HT-29 (cell line): ENCODE measurements around the gene TKTL2. TPM values are rescaled to one million over a fixed set of nuclear protein-coding genes. Genes with fewer than 3 reads are reported as not detected.
A peak's percentile ranks its signal among the peaks of the same experiment; 100 is the strongest.

ENCODE experiments used
- DNase-seq: peaks from one replicate; pipeline ENCODE4 v3.0.0-alpha.2; 2015; ENCODE audit warnings: low spot score
- total RNA-seq: library from RNA; depleted of rRNA; stranded (reverse); fragments of >200 nt; shearing (Covaris generic); gene quantifications from 2 replicates; pipeline ENCODE4 v1.2.3, GENCODE V29; 2014; rRNA removed

The TKTL2 gene, protein sequence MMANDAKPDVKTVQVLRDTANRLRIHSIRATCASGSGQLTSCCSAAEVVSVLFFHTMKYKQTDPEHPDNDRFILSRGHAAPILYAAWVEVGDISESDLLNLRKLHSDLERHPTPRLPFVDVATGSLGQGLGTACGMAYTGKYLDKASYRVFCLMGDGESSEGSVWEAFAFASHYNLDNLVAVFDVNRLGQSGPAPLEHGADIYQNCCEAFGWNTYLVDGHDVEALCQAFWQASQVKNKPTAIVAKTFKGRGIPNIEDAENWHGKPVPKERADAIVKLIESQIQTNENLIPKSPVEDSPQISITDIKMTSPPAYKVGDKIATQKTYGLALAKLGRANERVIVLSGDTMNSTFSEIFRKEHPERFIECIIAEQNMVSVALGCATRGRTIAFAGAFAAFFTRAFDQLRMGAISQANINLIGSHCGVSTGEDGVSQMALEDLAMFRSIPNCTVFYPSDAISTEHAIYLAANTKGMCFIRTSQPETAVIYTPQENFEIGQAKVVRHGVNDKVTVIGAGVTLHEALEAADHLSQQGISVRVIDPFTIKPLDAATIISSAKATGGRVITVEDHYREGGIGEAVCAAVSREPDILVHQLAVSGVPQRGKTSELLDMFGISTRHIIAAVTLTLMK
- not detected in 2 replicates for total RNA-seq

- no peak for DNase-seq
Observed at GRCh38 chr4:163473576-163473975, at the start of gene TKTL2. TSS of gene TKTL2 (minus strand) at chr4:163473754. CDS start at chr4:163473734, 20 bp downstream.

GRCh38 chr4:163515198-163515597 is 41.6 kb upstream of the TKTL2 start:
- no peak for DNase-seq

- no peak for DNase-seq
Observed at GRCh38 chr4:163505374-163505773, 31.8 kb upstream of the TKTL2 start.

DNA sequence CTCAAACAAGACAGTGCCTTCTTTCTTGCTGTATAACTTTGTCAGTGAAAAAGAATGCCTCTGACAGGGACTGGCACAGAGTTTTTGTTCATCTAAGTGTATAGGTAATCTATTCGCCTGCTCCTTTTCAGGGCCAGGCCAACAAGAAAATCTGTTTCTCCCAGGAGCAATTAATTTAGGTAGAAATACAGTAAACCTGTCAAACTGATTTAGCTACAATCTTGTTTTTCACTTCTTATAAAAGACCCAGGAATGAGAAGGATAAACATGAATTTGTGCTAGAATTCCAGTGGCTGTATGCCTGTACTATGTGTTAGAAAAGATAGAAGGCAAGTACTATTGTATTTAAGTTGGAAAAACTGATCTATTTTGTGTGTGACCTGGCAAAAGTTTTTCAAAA is 27.0 kb upstream of the TKTL2 start:
- no peak for DNase-seq

GRCh38 chr4:163495900-163496299 is 22.3 kb upstream of the TKTL2 start:
- DNase-seq: no peak

DNA sequence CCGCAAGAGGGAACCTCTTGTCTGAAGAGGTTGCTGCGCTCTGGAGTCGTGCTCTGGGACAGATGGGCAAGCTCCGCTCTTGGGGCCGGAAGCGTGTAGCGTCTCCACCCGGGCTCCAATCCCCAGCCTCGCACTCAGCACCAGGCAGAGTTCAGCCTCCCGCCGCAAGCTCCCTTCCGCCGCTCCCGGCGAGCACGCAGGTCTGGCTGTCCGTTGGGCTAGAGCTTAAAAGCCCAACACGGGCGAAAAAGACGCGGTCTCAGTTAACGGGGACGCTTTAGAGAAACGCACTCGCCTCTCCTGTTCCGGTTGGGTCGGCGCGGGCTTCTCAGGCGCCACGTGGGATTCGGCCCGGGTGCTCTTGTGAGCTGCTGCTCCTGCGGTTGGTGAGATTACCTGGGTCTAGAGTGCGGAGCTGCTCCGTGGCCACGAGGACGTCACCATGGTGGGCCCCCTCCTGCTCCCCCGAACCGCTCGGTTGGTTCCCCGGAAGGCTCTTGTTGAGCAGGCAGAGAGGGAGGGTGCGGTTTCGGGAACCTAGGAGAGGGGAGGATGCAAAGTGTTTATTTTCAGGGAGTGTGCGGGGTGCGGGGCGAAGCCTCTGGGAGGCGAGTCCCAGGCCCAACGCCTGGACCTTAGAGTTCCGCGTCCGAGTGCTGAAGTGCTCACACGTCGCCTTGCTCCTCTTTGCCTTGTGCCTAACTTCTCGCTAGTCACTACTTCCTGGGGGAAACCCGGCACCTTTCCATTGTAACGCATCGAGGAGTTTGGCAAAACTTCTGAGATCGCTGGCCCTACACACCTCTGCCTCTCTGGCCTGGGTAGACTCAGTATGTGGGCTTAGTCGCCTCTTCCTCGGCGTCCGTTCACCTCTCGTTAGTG is 21.0 kb upstream of the TKTL2 start, which contains the start of gene TMA16:
TMA16 (plus strand) TSS at position 331 of the 882 bp plus-strand sequence; CDS start at position 443, 112 bp downstream.
- DNase-seq: peak; percentile 93

GRCh38 chr4:163493643-163494359 is 20.2 kb upstream of the TKTL2 start:
- no peak for DNase-seq

GRCh38 chr4:163492951-163493504 is 19.5 kb upstream of the TKTL2 start:
- DNase-seq: no peak

- DNase-seq: no peak
Observed at GRCh38 chr4:163489929-163490328, 16.4 kb upstream of the TKTL2 start.

DNA sequence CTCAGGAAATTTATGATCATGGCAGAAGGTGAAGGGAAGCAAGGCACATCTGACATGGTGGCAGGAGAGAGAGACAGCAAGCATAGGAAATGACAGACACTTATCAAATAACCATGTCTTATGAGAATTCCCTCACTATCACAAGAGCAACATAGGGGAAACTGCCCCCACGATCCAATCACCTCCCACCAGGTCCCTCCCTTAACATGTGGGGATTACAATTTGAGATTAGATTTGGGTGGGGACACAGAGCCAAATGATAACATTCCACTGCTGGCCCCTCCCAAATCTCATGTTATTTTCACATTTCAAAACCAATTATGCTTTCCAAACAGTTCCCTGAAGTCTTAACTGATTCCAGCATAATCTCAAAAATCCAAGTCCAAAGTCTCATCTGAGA is 12.8 kb upstream of the TKTL2 start:
- DNase-seq: no peak

DNA sequence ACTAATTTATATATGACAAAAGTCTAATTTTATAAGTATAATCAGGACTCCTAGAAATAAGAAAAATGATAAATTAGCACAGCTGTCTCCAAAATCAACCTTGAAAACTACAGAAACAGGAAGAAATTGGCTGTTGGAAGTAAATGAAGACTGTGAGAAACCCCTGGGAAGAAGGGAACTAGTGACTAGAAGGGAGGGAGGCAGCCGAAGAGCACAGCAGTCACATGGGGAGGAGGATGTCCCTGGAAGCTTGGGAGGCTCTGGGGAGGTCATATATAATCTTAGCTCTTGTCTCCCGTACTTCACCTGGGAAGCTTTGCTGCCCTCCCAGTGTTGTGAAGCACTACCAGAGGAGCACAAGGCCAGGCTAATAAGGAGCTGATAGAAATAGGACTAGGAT is 12.0 kb upstream of the TKTL2 start:
- DNase-seq: no peak

DNA sequence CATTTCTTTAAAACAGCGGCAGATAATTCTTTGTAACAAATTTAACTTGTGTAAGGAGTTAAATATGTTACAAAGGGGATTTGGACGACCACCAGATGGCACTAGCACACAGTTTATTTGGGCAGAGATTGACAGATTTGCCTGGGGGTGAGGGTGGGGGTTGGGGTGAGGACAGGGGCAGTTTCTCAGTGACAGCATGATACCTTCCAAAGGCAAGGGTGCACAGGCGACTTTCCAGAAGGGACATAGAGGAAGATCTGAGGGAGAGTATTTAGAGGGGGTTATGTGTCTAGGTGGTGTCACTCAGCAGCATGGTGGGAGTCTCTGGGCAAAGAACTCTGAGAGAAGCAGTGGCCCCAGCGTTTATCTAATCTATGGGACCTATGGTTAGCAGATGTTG is 11.4 kb upstream of the TKTL2 start:
- DNase-seq: peak; percentile 55

DNA sequence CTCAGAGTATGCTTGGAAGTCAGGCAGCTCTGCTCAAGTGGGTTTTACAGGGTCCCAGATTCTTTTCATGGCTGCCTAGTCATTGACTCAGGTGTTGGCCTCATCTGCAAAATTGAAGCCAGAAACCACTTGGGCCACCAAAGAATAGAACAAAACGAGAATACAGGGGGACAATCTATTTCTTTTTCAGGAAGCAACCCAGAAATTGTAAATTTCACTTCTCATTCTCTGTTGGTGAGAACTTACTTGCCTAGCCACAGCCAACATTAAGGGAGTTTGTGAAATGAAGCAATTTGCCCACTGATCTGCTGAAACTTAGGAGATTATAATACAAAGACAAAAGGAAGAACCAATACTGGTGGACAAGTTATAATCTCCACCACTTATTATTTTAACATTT is 8.6 kb upstream of the TKTL2 start:
- DNase-seq: no peak

- DNase-seq: no peak
Observed at GRCh38 chr4:163476761-163477438, 3.3 kb upstream of the TKTL2 start.

- DNase-seq: no peak
Observed at GRCh38 chr4:163474027-163474426, 473 bp upstream of the TKTL2 start.

DNA sequence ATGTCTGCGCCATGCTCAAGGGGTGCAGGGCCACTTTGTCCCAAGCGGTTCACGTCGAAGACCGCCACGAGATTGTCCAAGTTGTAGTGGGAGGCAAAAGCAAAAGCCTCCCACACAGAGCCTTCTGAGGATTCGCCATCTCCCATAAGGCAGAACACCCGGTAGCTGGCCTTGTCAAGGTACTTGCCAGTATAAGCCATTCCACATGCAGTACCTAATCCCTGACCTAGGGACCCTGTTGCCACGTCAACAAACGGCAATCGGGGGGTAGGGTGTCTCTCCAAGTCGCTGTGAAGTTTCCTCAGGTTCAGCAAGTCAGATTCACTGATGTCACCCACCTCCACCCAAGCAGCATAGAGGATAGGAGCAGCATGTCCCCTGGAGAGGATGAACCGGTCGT is 424 bp downstream of the TKTL2 start:
- DNase-seq: no peak

DNA sequence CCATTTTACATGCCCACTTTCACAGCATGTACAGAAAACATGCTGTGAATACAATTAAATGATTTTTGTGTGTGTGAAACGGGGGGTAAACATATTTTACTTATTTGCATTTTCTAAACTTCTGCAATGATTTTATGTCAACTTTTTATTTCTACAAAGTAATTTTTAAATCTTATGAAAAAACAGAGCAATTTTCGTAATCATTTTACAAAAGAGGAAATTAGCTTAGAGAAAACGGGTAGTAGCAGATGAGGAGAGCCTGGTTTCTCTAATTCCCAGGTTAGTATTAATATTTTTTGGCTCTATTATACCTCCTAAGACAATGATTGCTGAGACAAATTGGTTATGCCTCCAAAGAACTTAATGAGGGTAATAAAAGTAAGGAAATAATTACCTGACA is 3.2 kb downstream of the TKTL2 start:
- no peak for DNase-seq

GRCh38 chr4:163467082-163467770 is 6.3 kb downstream of the TKTL2 start:
- DNase-seq: no peak

- DNase-seq: no peak
Observed at GRCh38 chr4:163462556-163462955, 11.0 kb downstream of the TKTL2 start.
